Dermis microvascular lymphatic vessel endothelial cell (primary cell): ENCODE results near the gene DGKG. TPM values are rescaled to one million over a fixed set of nuclear protein-coding genes. Genes with fewer than 3 reads are reported as not detected.

Experiments used
- DNase-seq, 2 donors: peaks; one replicate each; pipeline versions ENCODE4 v3.0.0 to v3.0.0-alpha.2; 2010; ENCODE audit warnings: low read depth in 2 of 2
- total RNA-seq: library from RNA; depleted of rRNA; stranded (reverse); fragments of >200 nt; gene quantifications from 2 replicates; pipeline ENCODE4 v1.2.1, GENCODE V29; 2014

DGKG gene
- total RNA-seq, 1 donor from 2014 or later = 2.2 TPM

- DNase-seq = no peak
Measured at GRCh38 chr3:186173224-186173815, 188.7 kb downstream of the DGKG start.

GRCh38 chr3:186172353-186172752 is 189.7 kb downstream of the DGKG start:
- no peak for DNase-seq

GRCh38 chr3:186171521-186171920 is 190.5 kb downstream of the DGKG start:
- DNase-seq = no peak

- DNase-seq = no peak
Measured at GRCh38 chr3:186170516-186170915, 191.5 kb downstream of the DGKG start.

- DNase-seq = no peak
Measured at GRCh38 chr3:186169379-186169778, 192.7 kb downstream of the DGKG start.

GRCh38 chr3:186168976-186169375 is 193.1 kb downstream of the DGKG start:
- DNase-seq = no peak

DNA sequence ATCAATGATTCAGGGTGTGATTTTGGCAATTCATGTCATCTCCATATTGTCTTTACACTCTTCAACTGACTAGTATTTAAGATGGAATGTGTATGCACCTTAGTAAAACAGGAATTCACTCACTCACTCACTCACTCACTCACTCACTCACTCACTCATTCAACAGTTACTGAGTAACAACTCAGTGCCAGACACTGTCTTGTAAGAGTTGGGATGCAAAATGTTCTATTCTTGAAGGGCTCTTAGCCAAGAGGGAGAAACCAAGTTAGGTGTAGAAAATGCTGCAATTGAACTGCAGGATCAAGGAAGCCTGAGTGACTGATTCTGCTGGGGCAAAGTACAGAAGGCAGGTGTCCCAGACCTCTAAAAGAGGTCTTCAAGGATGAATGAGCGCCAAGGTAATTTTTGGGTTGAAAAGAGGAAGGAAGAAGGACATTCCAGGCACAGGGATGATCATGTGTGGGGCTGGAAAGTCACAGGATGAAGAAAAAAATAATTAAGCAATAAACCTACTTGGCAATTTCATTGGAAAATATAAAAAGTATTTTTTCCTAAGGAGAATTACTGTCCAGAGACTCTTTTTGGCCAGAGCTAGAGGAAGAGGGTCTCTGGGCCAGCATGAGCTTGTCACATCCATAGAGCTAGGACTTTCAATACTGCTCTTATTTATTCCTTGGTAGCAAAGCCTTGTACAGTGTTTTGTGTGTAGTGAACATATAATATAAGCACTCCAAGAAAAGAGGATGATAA is 194.2 kb downstream of the DGKG start:
- DNase-seq = no peak

DNA sequence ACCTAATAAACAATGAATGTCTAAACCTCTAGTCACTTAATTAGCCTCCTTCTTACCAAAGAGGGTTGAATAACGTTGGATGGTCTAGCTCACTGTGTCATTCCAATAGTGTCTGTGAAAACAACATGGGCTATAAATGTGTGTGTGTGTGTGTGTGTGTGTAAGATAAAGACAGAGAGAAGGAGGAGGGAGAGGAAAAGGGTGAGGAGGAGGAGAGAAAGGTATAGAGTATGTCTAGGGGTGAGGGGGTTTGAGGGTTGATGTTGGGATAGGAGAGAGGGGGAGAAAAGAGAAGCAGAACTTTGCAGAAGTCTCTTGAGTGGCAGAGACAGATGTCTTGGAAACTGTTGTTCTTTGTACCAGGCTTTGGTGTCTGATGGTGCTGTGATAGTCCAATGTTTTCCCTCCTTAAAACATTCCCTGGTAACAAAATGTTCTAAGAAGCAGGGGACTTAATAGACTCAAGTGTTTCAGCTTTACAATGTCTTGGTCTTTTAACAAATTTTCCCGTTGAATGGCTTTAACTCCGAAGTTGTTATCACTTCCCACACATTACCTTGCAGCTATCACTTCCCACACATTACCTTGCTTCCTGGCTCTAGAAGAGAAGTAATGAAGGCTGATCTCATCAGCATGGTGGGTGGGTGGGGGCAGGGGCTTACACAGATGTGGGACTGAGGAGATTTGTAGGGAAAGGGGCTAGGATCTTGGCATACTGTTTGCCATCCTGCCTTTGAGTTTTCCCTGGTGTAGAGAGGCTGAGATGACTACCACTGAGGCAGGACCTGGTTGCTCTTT is 195.3 kb downstream of the DGKG start:
- no peak for DNase-seq

GRCh38 chr3:186166036-186166435 is 196.0 kb downstream of the DGKG start:
- no peak for DNase-seq

GRCh38 chr3:186165331-186165730 is 196.7 kb downstream of the DGKG start:
- no peak for DNase-seq

- DNase-seq = no peak
Measured at GRCh38 chr3:186164696-186165095, 197.3 kb downstream of the DGKG start.

- DNase-seq = no peak
Measured at GRCh38 chr3:186162221-186162620, 199.8 kb downstream of the DGKG start.

DNA sequence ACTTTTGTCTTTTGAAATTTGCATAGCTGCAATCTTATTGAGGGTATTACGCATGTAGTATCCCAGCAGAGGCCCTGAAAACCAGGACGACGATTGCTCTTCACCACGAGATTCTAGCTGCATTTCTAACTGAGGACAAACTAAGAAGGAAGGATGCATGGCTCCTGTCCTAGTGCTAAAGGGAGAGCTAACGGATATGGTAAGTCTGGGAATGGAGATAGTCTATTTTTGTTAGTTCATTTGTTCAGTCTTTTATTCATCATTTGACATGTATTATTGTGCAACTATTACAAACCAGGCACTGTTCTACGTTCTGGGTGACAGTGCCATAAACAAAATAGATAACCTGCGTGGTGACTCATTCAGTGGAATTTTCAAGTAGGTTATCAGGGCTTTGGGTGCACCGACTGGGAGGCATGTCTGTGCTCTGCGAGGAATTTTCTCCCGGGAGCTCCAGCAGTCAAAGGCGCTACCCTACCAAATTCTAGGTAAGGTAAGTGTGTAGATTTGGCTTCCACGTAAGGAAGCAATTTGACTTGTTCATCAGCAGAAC is 201.3 kb downstream of the DGKG start:
- DNase-seq = no peak

DNA sequence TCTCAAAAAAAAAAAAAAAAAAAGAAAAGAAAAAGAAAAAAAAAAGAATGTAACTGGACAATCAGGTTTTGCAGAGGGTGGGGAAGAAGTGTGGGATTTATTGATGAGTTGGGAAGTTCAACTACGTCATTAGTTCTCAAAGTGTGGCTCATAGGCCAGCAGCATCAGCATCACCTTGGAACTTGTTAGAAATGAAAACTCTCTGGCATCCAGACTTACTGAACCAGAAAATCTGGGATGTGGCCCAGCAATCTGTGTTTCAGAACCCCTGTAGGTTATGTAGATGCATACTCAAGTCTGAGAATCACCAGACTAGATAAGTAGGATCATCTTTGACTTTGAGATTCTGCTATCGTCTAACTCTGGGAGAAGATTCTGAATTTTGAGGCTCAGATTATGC is 207.4 kb downstream of the DGKG start:
- DNase-seq = no peak

DNA sequence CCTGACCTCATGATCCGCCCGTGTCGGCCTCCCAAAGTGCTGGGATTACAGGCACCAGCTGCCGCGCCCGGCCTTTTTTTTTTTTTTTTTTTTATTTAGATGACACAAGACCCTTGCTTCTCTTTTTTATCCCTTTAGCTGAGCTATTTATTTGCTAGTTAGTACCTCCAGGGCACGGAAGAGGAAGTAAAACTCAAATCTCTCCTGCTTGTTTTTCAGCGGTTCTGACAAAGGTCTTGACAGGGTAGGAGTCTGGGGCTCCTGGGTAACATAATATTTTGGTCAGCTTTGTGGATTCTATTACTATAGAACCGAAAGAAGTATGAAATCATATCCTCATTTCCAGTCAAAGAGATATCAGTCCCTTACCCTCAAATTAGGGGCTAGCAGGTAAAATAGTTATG is 209.1 kb downstream of the DGKG start:
- no peak for DNase-seq

DNA sequence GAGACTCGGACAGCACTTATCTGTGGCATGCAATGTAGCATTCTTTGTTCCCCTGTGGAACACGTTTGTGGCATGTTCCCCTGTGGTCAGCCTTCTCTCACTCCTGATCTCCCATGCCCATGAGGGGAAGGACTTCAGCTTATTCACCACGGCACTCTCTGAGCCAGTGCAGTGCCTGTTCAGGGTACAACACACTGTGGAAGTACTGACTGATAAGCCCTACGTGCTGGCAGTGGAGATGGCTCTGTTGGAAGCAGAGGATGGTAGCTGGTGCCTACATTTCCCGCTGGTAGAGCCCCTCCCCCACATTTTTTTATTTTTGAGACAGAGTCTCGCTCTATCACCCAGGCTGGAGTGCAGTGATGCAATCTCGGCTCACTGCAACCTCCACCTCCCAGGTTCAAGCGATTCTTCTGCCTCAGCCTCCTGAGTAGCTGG is 209.7 kb downstream of the DGKG start:
- no peak for DNase-seq

- no peak for DNase-seq
Measured at GRCh38 chr3:186151077-186151971, 210.7 kb downstream of the DGKG start.

DNA sequence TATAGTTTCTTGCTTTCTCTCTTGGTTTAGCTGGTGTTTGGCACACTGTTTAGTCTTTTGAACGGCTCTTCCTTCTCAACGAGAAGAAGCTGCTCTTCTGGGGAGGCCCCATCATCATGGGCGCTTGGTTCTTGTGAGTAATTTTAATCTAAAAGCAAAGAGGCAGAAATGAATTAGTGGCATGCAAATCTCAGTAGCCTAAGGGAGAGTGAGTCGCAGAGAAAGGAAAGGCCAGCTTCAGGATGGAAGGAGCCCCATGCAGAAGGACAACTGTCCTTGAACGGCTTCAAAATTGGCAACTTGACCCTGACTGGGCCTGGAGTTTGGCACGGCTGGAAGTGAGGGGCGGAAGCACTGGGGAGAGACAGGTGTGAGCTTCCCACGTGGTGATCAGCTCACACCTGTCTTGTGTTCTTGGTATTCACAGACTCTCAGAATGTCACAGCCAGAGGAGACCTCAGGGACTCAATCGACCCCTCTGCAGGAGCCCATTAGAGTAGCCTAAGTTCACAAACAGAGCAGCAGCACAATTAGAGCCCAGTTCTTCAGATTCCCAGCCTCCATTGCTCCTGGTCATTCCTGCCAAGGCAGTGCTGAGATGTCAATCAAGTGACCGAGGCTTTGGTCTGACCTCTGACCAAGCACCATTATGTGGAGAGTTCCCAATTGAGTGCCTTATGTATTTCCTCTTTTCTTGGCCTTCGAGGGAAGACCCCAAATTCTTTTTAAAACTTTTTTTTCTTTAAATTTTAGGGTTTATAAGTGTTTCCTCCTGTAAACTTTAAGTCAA is 211.8 kb downstream of the DGKG start:
- no peak for DNase-seq

GRCh38 chr3:186149319-186149960 is 212.6 kb downstream of the DGKG start:
- no peak for DNase-seq

GRCh38 chr3:186144257-186144656 is 217.8 kb downstream of the DGKG start:
- no peak for DNase-seq
